Panc1 (cell line): ENCODE results near the gene ASAP2.

ENCODE experiments used
- POLR2AphosphoS5 ChIP-seq: IDR thresholded peaks from 2 replicates; pipeline ENCODE4 v1.6.1; 2012; ENCODE audit warnings: mild to moderate bottlenecking, low read depth, low read length, moderate library complexity
- SIN3A ChIP-seq: IDR thresholded peaks from 2 replicates; pipeline ENCODE4 v1.6.1; 2012; ENCODE audit warnings: low read depth, mild to moderate bottlenecking, low read length, moderate library complexity, borderline replicate concordance; ENCODE audit not compliant: insufficient read depth
- TCF7L2 ChIP-seq: IDR thresholded peaks from 2 replicates; pipeline ENCODE4 v1.6.1; 2011; ENCODE audit warnings: mild to moderate bottlenecking, low read depth, low read length, inconsistent platforms
- TF ChIP-seq, protein P1 (sequence below): fragments of 450-650 bp; IDR thresholded peaks from 2 replicates; pipeline ENCODE4 v1.5.1; 2017; ENCODE audit warnings: mild to moderate bottlenecking
- TF ChIP-seq, protein P2 (sequence below), 2 experiments: IDR thresholded peaks; 2 replicates each; pipeline ENCODE4 v1.6.1; 2011 to 2012; ENCODE audit warnings: low read depth in 2 of 2, control low read depth in 1 of 2, low read length in 1 of 2, mild to moderate bottlenecking in 1 of 2, moderate library complexity in 1 of 2; ENCODE audit not compliant: insufficient read depth in 1 of 2

DNA sequence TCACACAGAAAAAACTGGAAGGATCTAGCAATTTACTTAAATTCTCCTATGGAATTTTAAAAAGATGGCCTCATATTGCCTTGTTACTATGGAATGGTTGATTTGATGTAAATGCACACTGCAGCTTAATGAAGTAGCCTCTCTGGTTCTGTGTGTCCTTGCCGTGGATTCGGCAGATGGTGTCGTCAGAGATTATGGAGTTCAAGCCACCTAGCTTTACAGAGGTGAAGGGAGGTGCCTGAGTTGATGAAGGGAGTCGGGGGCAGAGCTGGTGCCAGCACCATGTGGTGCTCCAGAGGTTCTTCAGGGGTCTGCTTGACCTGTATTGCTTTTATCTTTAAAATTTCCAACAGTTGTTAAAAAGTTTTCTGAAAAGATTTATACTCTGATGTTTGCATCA, 48.8 kb downstream of the ASAP2 start:
- TF ChIP-seq, protein P1, sequence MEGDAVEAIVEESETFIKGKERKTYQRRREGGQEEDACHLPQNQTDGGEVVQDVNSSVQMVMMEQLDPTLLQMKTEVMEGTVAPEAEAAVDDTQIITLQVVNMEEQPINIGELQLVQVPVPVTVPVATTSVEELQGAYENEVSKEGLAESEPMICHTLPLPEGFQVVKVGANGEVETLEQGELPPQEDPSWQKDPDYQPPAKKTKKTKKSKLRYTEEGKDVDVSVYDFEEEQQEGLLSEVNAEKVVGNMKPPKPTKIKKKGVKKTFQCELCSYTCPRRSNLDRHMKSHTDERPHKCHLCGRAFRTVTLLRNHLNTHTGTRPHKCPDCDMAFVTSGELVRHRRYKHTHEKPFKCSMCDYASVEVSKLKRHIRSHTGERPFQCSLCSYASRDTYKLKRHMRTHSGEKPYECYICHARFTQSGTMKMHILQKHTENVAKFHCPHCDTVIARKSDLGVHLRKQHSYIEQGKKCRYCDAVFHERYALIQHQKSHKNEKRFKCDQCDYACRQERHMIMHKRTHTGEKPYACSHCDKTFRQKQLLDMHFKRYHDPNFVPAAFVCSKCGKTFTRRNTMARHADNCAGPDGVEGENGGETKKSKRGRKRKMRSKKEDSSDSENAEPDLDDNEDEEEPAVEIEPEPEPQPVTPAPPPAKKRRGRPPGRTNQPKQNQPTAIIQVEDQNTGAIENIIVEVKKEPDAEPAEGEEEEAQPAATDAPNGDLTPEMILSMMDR = no peak
- no peak for TF ChIP-seq SIN3A
- TF ChIP-seq TCF7L2 = no peak
- no peak for TF ChIP-seq POLR2AphosphoS5
- TF ChIP-seq, protein P2, sequence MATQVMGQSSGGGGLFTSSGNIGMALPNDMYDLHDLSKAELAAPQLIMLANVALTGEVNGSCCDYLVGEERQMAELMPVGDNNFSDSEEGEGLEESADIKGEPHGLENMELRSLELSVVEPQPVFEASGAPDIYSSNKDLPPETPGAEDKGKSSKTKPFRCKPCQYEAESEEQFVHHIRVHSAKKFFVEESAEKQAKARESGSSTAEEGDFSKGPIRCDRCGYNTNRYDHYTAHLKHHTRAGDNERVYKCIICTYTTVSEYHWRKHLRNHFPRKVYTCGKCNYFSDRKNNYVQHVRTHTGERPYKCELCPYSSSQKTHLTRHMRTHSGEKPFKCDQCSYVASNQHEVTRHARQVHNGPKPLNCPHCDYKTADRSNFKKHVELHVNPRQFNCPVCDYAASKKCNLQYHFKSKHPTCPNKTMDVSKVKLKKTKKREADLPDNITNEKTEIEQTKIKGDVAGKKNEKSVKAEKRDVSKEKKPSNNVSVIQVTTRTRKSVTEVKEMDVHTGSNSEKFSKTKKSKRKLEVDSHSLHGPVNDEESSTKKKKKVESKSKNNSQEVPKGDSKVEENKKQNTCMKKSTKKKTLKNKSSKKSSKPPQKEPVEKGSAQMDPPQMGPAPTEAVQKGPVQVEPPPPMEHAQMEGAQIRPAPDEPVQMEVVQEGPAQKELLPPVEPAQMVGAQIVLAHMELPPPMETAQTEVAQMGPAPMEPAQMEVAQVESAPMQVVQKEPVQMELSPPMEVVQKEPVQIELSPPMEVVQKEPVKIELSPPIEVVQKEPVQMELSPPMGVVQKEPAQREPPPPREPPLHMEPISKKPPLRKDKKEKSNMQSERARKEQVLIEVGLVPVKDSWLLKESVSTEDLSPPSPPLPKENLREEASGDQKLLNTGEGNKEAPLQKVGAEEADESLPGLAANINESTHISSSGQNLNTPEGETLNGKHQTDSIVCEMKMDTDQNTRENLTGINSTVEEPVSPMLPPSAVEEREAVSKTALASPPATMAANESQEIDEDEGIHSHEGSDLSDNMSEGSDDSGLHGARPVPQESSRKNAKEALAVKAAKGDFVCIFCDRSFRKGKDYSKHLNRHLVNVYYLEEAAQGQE (IDR thresholded peaks at IDR 0.05; ENCODE audit: insufficient read depth in 1 of 2, low read depth in 2 of 2, low read length in 1 of 2) = no peak
